Peyer's patch (tissue), 4 donors: ENCODE results near the gene CREB3L4.

Source experiments
- POLR2A ChIP-seq, 2 donors: fragments of 450-650 bp; IDR thresholded peaks; one replicate each; pipeline ENCODE4 v1.5.1; 2017; ENCODE audit warnings: antibody characterized with exemption in 2 of 2, mild to moderate bottlenecking in 2 of 2, moderate library complexity in 2 of 2
- TF ChIP-seq, protein P1 (sequence below), 6 experiments: fragments of 450-650 bp in 4 of 6; fragments of 200-600 bp in 2 of 6; sonication (generic) in 1 of 6; IDR thresholded peaks; one replicate each; pipeline ENCODE4 v1.5.1; 2017 to 2019; ENCODE audit warnings: antibody characterized with exemption in 6 of 6, mild to moderate bottlenecking in 3 of 6, moderate library complexity in 1 of 6

DNA sequence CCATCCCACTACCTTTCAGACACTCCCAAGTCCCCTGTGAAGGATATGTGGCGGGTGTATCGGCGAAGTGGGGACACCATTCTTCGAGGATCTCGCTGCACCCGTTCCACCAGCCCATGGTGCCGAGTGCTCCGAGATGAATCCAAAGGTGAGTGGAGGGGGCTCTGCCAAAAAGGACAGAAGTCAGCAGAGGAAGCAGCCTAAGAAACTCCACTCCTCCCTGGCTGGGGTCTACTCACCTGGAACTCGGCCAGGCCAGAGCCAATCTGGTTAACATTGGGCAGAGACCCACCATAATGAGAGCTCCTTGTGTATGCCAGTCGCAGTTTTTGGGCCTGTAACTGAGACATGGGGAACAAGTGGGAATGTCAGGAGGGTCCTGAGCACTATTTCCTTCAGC is 12.9 kb upstream of the CREB3L4 start:
- TF ChIP-seq, protein P1, sequence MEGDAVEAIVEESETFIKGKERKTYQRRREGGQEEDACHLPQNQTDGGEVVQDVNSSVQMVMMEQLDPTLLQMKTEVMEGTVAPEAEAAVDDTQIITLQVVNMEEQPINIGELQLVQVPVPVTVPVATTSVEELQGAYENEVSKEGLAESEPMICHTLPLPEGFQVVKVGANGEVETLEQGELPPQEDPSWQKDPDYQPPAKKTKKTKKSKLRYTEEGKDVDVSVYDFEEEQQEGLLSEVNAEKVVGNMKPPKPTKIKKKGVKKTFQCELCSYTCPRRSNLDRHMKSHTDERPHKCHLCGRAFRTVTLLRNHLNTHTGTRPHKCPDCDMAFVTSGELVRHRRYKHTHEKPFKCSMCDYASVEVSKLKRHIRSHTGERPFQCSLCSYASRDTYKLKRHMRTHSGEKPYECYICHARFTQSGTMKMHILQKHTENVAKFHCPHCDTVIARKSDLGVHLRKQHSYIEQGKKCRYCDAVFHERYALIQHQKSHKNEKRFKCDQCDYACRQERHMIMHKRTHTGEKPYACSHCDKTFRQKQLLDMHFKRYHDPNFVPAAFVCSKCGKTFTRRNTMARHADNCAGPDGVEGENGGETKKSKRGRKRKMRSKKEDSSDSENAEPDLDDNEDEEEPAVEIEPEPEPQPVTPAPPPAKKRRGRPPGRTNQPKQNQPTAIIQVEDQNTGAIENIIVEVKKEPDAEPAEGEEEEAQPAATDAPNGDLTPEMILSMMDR (IDR thresholded peaks at IDR 0.05), result no peak
- TF ChIP-seq POLR2A (IDR thresholded peaks at IDR 0.05), result no peak
